Vagina (tissue), 2 donors: ENCODE results near the gene FOXA3.

Experiments used
- CTCF ChIP-seq, 3 experiments: fragments of 450-650 bp in 2 of 3; fragments of 200-600 bp in 1 of 3; sonication (generic) in 1 of 3; IDR thresholded peaks; one replicate each; pipeline ENCODE4 v1.5.1; 2017 to 2019; ENCODE audit warnings: antibody characterized with exemption in 3 of 3, mild to moderate bottlenecking in 2 of 3, moderate library complexity in 2 of 3
- POLR2A ChIP-seq, 2 donors: fragments of 450-650 bp; IDR thresholded peaks; one replicate each; pipeline ENCODE4 v1.6.1; 2017; ENCODE audit warnings: antibody characterized with exemption in 2 of 2, mild to moderate bottlenecking in 2 of 2, moderate library complexity in 2 of 2
- POLR2AphosphoS5 ChIP-seq, 2 donors: sonication (generic); formaldehyde crosslinking; IDR thresholded peaks; one replicate each; pipeline ENCODE4 v1.9.0; 2017; ENCODE audit warnings: antibody characterized with exemption in 2 of 2, mild to moderate bottlenecking in 2 of 2, low read depth in 1 of 2; ENCODE audit not compliant: insufficient read depth in 1 of 2

GRCh38 chr19:45883881-45884681 is 20.0 kb downstream of the FOXA3 start:
- TF ChIP-seq CTCF (IDR thresholded peaks at IDR 0.05) = no peak
- TF ChIP-seq POLR2A (IDR thresholded peaks at IDR 0.05) = no peak
- no peak for TF ChIP-seq POLR2AphosphoS5 (IDR thresholded peaks at IDR 0.05; ENCODE audit: insufficient read depth in 1 of 2, low read depth in 1 of 2)
